ENCODE data around the gene OSER1.

OSER1 gene

DNA sequence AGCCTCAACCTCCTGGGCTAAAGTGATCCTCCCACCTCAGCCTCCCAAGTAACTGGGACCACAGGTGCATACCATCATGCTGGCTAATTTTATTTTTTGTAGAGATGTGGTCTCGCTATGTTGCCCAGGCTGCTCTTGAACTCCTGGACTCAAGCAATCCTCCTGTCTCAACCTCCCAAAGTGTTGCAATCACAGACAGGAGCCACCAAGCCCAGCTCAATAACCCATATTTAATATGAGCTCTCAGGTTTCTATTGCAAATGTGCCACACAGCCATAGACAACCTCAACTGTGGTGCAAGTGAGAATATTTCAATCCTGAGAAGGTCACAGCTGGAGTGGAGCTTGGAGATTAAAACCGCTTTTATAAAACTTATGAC, 38.0 kb downstream of the OSER1 start:
- DNase-seq: no peak

DNA sequence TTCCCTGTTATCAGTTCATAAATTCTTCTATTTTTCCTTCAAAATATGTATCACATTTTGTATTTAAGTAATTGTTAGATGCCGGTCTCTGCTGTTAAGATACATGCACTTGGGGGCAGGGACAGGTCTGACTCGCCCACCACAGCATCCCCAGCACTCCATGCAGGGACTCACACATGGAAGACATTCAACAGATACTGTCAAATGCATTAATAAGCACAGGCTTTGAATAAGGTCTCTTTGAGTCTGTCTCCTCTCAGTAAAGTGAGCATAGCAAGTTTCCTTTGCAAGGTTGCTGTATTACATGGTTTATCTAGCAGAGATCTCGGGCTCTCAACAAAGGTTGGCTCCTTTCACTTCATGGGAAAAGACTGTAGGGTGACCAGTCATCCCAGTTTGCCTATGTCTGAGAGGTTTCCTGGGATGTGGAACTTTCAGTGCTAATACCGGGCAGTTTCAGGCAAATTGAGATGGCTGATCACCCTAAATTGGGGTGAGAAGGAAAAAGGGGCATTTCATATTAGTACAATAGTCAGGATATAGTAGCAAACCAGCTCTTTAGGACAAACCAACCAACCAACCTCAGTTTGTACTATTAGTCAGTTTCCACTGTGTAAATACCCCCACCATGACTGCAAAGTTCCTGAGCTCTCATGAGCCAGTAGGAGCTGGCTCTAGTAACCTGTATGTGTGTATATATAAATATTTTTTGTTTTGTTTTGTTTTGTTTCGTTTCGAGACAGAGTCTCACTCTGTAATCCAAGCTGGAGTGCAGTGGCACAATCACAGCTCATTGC, 38.6 kb downstream of the OSER1 start:
- no peak for DNase-seq

DNA sequence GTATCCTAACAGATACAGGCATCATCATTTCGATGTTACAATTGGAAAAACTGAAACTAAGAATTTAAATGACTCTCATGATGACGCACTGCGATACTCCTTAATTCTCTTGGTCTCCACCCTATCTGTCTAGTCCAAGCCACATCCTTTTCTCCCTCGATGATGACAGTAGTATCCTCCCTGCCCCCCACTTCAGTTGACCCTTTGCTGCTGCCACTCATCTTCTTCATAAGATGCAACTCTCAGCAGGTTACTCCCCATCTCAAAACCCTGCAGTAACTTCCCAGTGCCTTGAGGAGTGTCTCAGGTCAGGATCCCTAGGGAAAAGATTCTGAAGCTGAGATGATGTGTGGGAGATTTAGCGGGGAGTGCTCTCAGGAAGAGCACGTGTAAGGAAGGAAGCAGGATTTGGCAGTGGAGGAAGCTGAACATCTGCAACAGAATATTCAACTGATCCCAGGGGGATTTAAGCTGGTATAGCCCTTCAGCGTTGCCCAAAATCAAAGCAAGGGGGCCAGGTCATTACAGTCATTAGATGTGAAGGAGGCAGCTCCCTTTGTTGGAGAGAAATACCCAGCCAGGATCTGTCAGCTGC, 39.7 kb downstream of the OSER1 start:
- no peak for DNase-seq

DNA sequence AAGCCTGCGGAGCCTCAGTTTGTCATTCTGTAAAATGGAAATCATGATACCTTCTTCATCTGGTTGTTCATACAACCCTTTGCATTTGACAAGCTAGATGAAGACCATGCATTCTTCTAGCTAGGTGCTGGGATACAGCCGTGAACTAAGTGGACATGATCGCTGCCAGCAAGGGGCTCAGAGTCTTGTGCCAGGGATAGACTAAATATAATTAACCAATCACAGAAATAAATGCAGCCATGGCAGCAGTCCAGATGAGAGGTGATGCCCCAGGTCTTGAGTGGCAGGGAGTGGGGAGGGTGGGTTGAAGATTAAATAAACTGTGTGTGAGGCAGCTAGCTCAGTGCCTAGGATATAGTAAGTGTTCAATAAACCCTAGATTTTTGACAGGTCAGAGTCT, 42.8 kb downstream of the OSER1 start:
- no peak for DNase-seq

DNA sequence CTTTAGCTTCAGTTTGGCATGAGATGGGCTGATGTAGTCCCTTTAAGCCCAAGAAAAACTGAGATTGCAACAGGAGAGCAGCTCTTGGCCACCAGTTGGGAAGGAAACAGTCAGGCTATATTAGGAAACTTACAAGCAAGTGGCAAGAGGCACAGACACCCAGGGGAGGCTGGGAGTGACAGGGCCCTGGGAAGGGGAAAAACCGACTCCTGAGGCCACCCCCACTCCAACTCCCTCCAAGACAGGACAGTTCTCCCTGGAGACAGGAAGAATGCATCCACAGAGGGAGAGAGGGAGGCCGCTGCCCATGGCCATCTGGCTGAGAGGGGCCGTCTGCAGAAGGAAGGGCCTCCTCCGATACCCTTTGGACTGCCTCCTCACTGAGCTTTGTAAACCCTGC, 44.1 kb downstream of the OSER1 start:
- no peak for DNase-seq

DNA sequence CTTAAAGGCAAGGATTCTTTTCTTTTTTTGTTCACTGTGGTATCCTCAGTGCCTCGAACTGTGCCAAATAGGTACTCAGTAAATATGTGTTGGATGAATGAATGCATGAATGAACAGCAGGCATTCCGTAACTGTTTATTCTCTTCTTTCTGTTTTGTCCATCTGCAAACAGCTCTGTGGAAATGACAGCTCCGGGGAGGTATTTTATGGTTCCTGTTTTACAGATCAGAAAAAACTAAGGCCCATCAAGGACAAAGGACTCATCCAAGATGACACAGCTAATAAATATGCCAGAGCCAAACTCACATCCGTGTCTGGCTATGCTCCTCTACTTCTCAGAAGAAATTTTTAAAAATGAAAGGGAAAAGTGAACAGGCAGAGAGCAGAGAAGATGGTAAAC, 44.6 kb downstream of the OSER1 start:
- no peak for DNase-seq

DNA sequence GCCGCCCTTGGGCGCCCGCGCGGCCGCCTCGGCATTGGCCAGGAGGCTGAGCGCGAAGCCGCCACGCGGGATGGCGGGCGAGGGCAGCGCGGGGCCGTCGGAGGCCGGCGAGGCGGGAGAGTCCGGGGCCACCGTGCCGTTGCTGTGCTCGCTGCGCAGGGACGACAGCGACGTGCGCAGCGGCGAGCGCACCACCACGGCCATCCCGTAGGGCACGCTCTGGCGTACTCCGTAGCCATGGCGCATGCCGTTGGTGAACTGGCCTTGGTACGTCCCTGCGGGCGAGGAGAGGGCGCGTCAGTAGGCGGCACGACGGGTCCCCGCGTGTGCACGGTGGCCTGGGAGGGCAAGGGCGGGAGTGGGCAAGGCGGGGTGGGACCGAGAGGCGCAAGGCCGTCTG, 50.4 kb downstream of the OSER1 start:
- no peak for DNase-seq

DNA sequence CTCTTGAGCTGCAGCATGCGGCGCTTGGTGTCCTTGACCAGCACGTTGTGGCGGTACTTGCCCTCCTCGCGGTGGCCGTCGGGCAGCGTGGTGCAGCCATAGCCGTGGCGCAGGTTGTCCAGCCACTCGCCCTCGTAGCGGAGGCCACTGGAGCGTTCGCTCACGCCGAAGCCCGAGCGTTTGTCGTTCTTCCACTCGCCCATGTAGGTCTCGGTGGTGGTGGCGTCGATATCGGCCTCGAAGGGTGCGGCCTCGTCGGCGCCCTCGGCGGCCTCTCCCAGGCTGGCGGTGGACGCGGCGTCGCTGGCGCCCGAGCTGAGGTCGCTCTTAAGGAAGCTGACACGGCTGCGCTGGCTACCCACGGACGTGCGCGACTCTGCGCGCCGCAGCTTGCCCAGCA, 50.9 kb downstream of the OSER1 start:
- DNase-seq: no peak

DNA sequence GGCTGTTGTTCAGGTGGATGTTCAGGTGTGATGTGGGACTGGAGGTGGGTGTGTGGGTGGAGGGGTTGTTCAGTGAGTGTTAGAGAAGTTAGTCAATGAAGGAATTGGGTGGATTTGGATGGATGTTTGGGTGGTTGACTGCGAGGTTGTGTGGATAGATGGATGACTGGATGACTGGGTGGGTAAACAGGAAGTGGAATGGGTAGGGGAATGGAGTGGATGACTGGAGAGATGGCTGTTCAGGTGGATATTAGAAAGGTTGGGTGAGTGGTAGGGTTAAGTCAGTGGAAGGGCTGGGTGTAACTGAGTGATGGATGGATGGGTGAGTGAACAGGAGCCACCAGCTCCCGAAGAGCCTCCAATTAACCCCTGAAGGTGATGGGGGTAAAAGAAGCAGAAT, 51.4 kb downstream of the OSER1 start:
- no peak for DNase-seq

DNA sequence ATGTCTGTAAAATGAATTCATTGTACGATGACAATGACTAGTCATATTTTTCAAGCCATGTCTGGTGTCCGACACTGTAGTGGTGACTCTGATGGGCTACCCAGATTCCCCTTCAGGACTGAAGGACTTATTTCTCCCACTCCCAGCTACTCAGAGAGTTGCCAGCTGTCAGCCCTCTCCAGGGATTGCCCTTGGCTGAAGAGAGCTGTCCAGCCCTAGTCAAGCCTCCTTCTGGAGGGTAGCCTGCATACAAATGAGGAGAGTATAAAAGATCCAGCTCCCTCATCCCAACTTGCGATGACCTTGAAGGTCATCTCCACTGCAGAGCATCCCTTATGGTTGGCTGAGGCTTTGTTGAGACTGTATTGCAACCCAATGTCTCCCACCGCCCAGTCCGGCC, 53.5 kb downstream of the OSER1 start:
- DNase-seq: no peak

DNA sequence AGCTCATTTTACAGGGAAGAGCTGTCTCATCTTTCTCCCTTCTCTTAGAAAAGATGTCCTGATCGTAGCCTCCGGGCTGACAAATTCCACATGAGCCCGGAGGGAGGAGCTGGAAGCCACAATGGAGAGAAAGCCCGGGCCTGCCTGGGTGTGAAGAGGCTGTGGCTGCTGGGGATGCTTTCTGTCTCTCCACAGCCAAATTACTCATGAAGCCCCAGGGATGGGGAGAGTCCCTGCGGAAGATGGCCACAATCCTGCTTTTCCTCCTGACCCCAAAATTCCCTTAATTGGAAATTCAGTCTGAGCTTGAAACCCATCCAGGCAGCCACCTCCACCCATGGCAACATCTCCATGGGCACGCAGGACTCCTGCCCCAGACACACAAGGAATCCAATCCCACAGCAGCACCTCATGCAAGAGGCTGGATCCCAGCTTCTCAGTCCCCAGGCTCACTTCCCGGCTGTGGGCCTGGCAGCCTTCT, 56.0 kb downstream of the OSER1 start:
- DNase-seq: no peak

DNA sequence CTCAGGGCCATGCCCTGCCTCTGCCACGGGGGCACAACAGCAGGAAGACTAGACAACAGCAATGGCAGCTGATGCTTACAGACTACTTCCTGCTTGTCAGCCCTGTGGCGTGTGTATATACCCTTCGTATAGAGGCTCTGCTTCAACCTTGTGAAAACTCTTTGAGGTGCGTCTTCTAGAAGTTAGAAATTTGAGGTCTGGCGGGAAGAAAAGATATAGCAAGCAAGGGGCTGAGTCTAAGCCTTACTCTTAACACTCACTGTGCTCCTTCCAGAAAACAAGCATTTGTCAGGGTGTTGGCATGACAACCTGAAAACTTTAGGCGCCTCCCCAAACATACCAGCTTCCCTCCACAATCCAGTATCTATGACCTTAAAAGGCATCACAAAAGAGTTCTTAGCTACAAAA, 56.9 kb downstream of the OSER1 start:
- no peak for DNase-seq

DNA sequence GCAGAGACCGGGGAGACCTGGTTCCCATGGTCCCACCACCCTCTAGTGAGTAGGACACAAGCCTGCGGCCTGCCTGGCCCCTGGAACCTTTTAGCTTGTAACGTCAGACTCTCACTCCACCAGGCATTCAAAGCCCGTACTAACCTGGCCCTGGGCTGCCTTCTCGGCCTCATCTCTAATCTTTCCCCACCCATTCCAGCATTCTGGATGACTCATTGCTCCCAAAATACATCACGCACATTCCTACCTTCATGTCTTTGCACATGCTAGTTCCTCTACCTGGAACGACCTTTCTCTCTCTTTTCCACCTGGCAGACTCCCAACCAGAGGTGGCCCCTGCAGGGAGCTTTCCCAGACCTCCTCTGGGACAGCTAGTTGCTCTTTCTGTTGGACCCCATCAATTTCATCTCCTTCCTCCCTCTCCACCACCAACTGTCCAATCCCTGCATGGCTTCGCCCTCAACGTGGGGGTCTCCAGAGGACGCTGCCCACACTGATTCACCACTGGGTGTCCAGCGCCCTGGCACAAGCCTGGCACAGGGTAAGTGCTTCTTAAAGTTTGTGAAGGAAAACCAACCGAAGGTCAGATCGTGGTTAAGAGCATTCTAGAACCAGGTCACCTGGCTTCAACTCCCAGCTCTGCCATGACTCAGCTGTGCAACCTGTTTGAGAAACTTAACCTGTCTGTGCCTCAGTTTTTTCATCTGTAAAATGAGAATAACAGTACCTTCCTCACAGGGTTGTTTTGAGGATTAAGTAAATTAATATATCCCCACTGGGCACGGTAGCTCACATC, 58.8 kb downstream of the OSER1 start:
- DNase-seq: no peak

DNA sequence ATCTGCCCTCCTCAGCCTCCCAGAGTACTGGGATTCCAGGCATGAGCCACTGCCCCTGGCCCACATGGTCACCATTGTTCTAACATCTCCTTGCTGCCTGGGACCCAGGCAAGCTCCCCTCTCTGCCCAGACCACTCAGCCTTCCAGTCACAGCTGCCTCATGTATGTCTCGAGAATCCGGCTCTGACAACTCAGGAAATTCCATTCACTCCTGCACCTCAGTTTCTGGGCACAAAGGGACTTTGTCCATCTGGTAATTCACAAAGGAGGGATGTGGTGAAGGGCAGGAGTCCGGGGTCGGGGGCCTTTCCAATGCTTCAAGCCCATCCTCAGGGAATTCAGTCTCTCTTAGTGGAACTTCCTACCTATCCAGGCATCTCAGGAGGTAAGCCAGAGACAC, 64.3 kb downstream of the OSER1 start:
- no peak for DNase-seq

Data from NCI-H1930 (cell line).